ENCODE data around the gene TMEM132D.

The TMEM132D gene

DNA sequence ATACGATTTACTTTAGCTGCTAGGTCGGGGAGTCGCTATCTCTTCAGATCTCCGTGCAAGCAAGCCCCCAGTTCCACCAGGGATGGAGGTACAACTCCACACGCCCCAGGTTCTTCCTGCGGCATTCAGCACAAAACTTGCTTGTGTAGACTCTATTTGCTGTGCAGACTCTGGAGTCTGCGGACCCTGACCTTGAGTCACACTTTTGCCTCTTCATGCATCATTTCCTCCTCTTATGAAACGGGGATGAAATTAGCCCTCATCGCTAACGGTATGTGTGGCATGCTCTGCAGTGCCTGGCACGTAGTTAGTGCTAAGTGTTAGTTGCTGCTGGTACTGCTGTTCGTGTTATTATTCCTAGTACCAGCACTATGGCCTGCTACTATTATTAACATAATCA, 84.4 kb downstream of the TMEM132D start:
- DNase-seq (ENCODE audit: insufficient read length) (no peak), FAIRE-seq (no peak)
- no peak for TF ChIP-seq POLR2AphosphoS5 (IDR thresholded peaks at IDR 0.05; ENCODE audit: low read depth, low read length)

DNA sequence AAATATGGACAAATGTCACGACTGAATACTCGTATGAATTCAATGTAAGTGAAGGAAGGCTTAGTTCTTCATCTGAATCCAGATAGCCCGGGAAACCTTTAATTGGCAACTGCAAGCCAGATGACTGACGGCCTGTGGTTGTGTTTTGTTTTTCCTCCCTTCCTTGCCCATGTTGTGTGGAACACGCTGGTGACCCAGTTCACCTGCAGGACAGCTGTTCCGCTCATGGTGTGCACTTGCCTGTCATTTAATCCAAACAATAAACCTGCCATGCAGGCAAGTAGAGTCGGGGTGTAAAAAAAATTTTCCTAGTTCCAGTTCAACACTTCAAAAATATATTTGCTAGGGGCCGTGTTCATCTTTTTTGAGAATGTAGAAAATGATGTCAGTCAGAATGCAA, 88.0 kb downstream of the TMEM132D start:
- FAIRE-seq (no peak), DNase-seq (ENCODE audit: insufficient read length) (no peak)
- TF ChIP-seq POLR2A (IDR thresholded peaks at IDR 0.05; ENCODE audit: low read depth, low read length) = no peak
- TF ChIP-seq POLR2AphosphoS5 (IDR thresholded peaks at IDR 0.05; ENCODE audit: low read depth, low read length) = no peak
- no peak for TF ChIP-seq TAF1 (IDR thresholded peaks at IDR 0.05; ENCODE audit: borderline replicate concordance, low read depth, low read length)

DNA sequence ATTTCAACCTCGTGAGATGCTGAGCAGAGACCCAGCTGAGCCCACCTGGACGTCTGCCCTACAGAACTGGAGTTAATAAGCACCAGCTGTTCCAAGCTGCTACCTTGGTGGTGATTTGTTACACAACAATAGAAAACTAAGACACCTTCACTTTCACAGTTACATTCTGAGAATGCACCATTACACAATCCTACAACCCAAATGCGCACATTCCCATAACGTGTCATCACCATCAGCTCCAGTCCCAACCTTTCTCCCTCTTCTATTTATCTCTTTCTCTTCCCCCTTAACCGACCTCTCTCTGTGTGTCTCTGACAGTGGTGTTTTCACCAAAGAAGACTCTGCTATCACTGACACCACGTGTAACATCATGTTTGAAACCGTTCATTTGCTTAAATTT, 91.9 kb downstream of the TMEM132D start:
- FAIRE-seq (no peak), DNase-seq (ENCODE audit: insufficient read length) (no peak)
- TF ChIP-seq POLR2AphosphoS5 (IDR thresholded peaks at IDR 0.05; ENCODE audit: low read depth, low read length) = no peak
- TF ChIP-seq TAF1 (IDR thresholded peaks at IDR 0.05; ENCODE audit: borderline replicate concordance, low read depth, low read length) = no peak
- no peak for TF ChIP-seq POLR2A (IDR thresholded peaks at IDR 0.05; ENCODE audit: low read depth, low read length)

DNA sequence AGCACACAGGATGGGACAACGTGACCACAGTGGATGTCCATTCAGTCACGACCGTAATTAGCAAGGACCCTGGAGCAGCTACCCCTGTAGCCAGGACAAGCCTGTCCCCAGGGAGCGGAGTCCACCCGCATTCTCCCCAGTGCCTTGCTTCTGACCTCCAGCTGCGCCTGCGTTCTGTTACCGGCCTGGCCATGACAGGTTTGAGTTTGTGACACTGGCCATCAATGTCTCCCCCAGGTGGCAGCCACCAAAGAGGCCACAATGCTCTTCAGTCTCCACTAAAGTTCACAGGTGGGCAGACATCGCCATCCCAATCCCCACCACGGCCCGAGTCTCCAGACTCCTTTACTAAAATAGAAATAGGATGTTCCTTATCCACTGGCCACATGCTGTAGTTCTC, 96.7 kb downstream of the TMEM132D start:
- FAIRE-seq = no peak
- no peak for DNase-seq (ENCODE audit: insufficient read length)

DNA sequence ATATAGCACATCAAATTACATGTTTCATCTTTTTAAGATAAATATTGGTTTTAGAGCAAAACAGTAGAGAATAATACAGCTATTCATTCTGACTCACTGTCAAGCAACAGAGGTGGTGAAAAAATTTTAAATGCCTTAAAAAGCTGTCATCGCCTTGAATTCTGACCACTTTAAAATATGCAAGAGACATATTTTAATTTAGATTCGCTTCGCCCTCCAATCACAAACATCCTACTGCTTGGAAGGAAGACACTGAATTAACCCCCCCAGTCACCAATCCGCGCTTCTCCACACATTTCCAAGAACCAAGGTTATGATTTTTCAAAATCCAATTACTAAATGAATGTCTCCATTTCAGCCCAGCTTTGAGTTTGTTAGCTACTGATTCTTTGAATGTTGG, 112.4 kb downstream of the TMEM132D start:
- DNase-seq (ENCODE audit: insufficient read length) (no peak), FAIRE-seq (no peak)
- TF ChIP-seq POLR2A (IDR thresholded peaks at IDR 0.05; ENCODE audit: low read depth, low read length) (no peak), TAF1 (IDR thresholded peaks at IDR 0.05; ENCODE audit: borderline replicate concordance, low read depth, low read length) (no peak), POLR2AphosphoS5 (IDR thresholded peaks at IDR 0.05; ENCODE audit: low read depth, low read length) (no peak)

More for the DNA sequence above, 96.7 kb downstream of the TMEM132D start:
- TF ChIP-seq POLR2A (IDR thresholded peaks at IDR 0.05; ENCODE audit: low read depth, low read length) = no peak
- no peak for TF ChIP-seq POLR2AphosphoS5 (IDR thresholded peaks at IDR 0.05; ENCODE audit: low read depth, low read length)
- no peak for TF ChIP-seq TAF1 (IDR thresholded peaks at IDR 0.05; ENCODE audit: borderline replicate concordance, low read depth, low read length)

DNA sequence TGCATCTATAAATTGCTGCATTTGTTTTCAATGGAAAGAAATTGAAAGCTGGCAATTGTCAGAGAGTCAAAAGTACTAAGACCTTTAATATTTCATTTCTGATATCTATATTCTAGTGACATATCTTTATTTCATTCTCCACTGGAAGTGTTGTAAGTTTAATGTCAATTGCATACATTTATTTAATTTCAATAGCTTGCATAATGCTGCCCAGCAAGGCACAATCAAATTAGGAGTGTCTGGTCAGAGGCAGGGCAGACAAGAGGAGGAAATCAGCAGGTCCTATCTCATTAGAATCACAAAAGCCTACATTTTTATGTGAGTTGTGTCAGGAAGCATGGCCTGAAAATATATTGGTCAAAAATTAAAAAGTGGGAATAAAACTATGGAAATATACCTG, 112.9 kb downstream of the TMEM132D start:
- DNase-seq (ENCODE audit: insufficient read length) (no peak), FAIRE-seq (no peak)
- TF ChIP-seq POLR2A (IDR thresholded peaks at IDR 0.05; ENCODE audit: low read depth, low read length) = no peak

DNA sequence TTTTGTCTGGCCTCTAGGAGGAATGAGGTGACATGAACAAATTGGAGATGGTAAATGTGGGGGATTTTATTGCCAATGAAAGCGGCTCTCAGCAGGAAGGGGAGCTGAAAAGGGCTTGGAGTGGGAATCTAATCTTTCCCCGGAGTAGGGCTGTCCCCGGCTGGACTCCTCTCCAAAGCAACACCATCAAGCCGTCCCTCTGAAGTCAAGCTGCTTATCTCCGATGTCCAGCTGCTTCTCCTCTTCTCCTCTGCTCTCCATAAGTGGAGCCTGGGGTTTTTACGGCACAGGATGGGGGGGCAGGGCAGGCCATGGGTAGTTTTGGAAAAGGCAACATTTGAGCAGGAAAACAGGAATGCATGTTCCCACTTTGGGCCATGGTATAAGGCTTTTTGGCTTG, 113.5 kb downstream of the TMEM132D start:
- TF ChIP-seq TAF1 (IDR thresholded peaks at IDR 0.05; ENCODE audit: borderline replicate concordance, low read depth, low read length) (no peak), POLR2AphosphoS5 (IDR thresholded peaks at IDR 0.05; ENCODE audit: low read depth, low read length) (no peak), POLR2A (IDR thresholded peaks at IDR 0.05; ENCODE audit: low read depth, low read length) (no peak)
- FAIRE-seq = no peak
- no peak for DNase-seq (ENCODE audit: insufficient read length)

DNA sequence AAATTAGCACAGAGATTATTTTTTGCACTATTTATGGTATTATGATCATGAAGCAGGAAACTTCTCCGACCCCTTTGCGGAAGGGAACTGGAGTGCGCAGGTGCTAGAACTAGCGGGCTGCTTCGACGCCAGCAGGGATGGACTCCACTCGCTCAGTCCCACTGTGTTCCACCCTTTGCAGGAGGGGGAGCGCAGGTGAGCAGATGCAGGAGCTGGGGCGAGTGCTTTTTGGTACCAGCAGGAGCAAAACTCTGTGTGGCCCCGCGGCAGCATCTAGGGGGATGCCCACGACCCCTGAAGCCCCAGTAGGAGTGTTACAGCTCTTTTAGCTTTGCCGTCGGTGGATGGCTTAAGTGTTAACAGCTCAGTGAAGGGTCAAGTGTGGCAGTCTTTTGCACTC, 113.9 kb downstream of the TMEM132D start:
- FAIRE-seq (no peak), DNase-seq (ENCODE audit: insufficient read length) (no peak)
- TF ChIP-seq TAF1 (IDR thresholded peaks at IDR 0.05; ENCODE audit: borderline replicate concordance, low read depth, low read length) = no peak
- no peak for TF ChIP-seq POLR2AphosphoS5 (IDR thresholded peaks at IDR 0.05; ENCODE audit: low read depth, low read length)
- TF ChIP-seq POLR2A (IDR thresholded peaks at IDR 0.05; ENCODE audit: low read depth, low read length) = no peak

DNA sequence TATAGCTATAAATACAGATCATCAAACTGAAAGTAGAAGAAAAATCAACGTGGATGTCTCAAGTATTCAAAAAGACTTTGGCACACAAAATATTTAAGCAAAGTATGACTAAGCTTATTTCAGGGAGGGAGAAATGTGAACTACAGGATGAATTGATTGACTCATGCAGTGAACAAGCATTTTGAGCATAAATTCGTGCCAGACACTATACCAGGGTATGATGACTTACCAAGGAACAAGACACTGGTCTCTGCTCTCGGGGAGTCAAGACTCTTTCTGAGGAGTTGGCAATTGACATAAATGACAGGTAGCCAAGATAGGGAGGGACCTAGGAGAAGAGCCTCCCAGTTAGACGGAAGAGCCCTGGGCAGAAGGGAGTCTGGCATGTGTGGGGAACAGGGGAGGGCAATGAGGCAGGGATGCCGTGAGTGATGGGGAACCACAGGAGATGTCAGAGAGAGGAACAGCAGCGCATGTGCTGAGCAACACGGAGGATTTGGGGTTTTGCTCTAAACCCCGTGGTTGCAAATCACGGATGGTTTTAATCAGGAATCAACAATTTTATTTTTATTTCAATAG, 115.2 kb downstream of the TMEM132D start:
- DNase-seq (ENCODE audit: insufficient read length) = no peak
- no peak for TF ChIP-seq POLR2A (IDR thresholded peaks at IDR 0.05; ENCODE audit: low read depth, low read length)
- TF ChIP-seq POLR2AphosphoS5 (IDR thresholded peaks at IDR 0.05; ENCODE audit: low read depth, low read length) = no peak
- no peak for TF ChIP-seq TAF1 (IDR thresholded peaks at IDR 0.05; ENCODE audit: borderline replicate concordance, low read depth, low read length)
- FAIRE-seq = no peak

DNA sequence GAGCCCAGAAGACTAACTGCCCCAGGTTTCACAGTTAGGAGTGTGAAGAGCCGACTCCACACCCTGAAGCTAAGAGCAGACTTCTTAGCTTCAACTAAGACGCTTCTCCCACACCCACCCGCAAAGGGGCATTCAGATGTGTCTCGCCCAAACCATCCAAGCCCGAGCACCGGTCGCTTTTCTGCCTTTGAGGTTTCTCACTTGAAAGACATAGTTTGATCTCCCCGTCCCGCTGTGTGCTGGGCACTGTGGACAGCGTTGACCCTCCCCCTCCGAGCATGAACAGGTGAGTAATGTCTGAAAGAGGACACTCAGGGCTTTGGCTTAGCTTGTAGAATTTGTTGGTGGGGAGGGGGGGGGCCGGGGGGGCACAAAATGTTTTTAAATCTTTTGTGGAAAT, 123.8 kb downstream of the TMEM132D start:
- DNase-seq (ENCODE audit: insufficient read length) (no peak), FAIRE-seq (no peak)
- TF ChIP-seq POLR2A (IDR thresholded peaks at IDR 0.05; ENCODE audit: low read depth, low read length) (no peak), POLR2AphosphoS5 (IDR thresholded peaks at IDR 0.05; ENCODE audit: low read depth, low read length) (no peak), TAF1 (IDR thresholded peaks at IDR 0.05; ENCODE audit: borderline replicate concordance, low read depth, low read length) (no peak)

DNA sequence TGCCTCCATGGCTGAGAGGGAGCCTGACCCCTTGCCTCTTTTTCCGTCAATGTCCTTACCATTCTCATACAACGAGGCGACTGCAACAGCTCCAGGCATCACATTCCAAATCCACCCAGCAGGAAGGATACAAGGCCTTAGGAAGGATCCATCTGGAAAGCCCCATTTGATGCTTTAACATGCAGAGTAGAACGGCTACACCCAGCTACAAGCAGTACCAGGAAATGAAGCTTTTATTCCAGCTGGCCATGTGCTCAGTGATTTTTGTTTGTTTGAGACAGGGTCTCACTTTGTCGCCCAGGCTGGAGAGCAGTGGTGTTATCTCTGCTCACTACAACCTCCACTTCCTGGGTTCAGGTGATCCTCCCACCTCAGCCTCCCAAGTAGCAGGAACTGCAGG, 124.8 kb downstream of the TMEM132D start:
- TF ChIP-seq POLR2AphosphoS5 (IDR thresholded peaks at IDR 0.05; ENCODE audit: low read depth, low read length) (no peak), TAF1 (IDR thresholded peaks at IDR 0.05; ENCODE audit: borderline replicate concordance, low read depth, low read length) (no peak), POLR2A (IDR thresholded peaks at IDR 0.05; ENCODE audit: low read depth, low read length) (no peak)
- DNase-seq (ENCODE audit: insufficient read length) = no peak
- no peak for FAIRE-seq

DNA sequence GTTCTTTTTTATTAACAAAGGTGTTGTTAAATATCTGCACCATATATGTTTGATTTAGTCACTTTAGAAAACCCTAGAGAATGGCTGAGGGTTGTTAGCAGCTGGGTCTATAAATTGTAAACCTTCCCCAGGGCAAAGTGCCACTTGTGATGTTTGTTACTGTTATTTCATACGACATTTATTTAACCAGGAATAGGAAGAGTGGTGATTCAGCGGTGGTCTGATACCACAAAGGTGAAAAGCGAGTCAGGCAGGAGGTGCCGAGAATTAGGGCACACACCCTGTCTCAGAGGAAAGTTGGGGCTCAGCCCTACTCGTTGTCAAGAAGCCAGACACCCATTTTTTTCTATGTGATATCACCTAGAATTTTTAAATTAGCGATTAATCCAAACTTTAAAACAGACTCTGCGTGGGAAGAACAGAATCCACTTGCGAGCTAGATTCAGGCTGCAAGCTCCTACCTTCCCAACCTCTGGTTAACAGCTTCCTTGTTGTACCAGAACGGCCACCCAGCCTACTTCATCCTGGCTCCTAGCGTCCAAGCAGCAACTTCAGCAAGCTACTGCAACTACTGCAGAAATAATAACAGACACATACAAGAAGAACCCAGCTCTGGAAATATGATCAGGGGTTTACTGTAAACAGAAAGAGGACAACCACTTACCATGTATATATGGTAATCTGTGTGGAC, 126.7 kb downstream of the TMEM132D start:
- FAIRE-seq (no peak), DNase-seq (ENCODE audit: insufficient read length) (no peak)
- TF ChIP-seq TAF1 (IDR thresholded peaks at IDR 0.05; ENCODE audit: borderline replicate concordance, low read depth, low read length) (no peak), POLR2AphosphoS5 (IDR thresholded peaks at IDR 0.05; ENCODE audit: low read depth, low read length) (no peak), POLR2A (IDR thresholded peaks at IDR 0.05; ENCODE audit: low read depth, low read length) (no peak)

Data from GM12892 (cell line).